HFFc6 (cell line): ENCODE measurements around the gene IFNA5. TPM values are rescaled to one million over a fixed set of nuclear protein-coding genes. Genes with fewer than 3 reads are reported as not detected.

Source experiments
- DNase-seq: peaks from one replicate; pipeline ENCODE4 v3.0.0-alpha.2; 2018
- H3K27ac Mint-ChIP-seq: 2 replicates; pipeline ENCODE4 v1.8.0; 2020; ENCODE audit warnings: mild to moderate bottlenecking, mixed read lengths
- H3K27me3 Mint-ChIP-seq: 2 replicates; pipeline ENCODE4 v1.8.0; 2021; ENCODE audit warnings: mild to moderate bottlenecking, moderate library complexity, mixed read lengths; ENCODE audit not compliant: insufficient read depth
- H3K36me3 Mint-ChIP-seq: 2 replicates; pipeline ENCODE4 v1.8.0; 2021; ENCODE audit warnings: low read depth, mixed read lengths
- H3K4me1 Mint-ChIP-seq: 2 replicates; pipeline ENCODE4 v1.8.0; 2020; ENCODE audit warnings: low read depth, mixed read lengths
- H3K4me3 Mint-ChIP-seq: 2 replicates; pipeline ENCODE4 v1.8.0; 2020; ENCODE audit warnings: mild to moderate bottlenecking, moderate library complexity, mixed read lengths
- H3K9me3 Mint-ChIP-seq: 2 replicates; pipeline ENCODE4 v1.8.0; 2020; ENCODE audit warnings: mild to moderate bottlenecking, mixed read lengths
- CTCF ChIP-seq: fragments of 200-600 bp; sonication (generic); IDR thresholded peaks from 2 replicates; pipeline ENCODE4 v1.5.0; 2021; ENCODE audit warnings: antibody characterized with exemption, mild to moderate bottlenecking
- long read RNA-seq: library from polyadenylated mRNA; unstranded; transcript quantifications from one replicate; pipeline ENCODE4 v2.0.0, GENCODE V29; 2019
- total RNA-seq, 6 experiments: library from RNA; stranded (reverse); fragmentation: NEBNext Ultra II Directional; extraction: Animal tissue kit (Norgen Biotek cat#: 25700); gene quantifications; 2 replicates in 1 of 6; 3 replicates in 5 of 6; pipeline ENCODE4 v1.2.3, GENCODE V29; 2021

IFNA5 gene
- total RNA-seq = not detected
- long read RNA-seq = 0 reads

GRCh38 chr9:21305213-21305612, at the start of gene IFNA5:
IFNA5 (minus strand) TSS chr9:21305313; CDS start chr9:21305256, 57 bp downstream.
- H3K27ac Mint-ChIP-seq = no peak within 1 kb of the TSS
- H3K4me1 Mint-ChIP-seq = no peaks in the 10 kb centered on the region
- no peaks in the 10 kb centered on the region for H3K9me3 Mint-ChIP-seq
- H3K27me3 Mint-ChIP-seq = peaks cover 17% of the 10 kb centered on the region
- TF ChIP-seq CTCF = no peak
- H3K4me3 Mint-ChIP-seq = no peak within 1 kb of the TSS
- no peaks in the 10 kb centered on the region for H3K36me3 Mint-ChIP-seq
- no peak for DNase-seq

- no peak for TF ChIP-seq CTCF
- no peaks in the 10 kb centered on the region for H3K36me3 Mint-ChIP-seq
- no peak within 1 kb of the TSS for H3K4me3 Mint-ChIP-seq
- DNase-seq = no peak
- H3K27me3 Mint-ChIP-seq = peaks cover 26% of the 10 kb centered on the region
- H3K9me3 Mint-ChIP-seq = peaks cover 5% of the 10 kb centered on the region
- H3K27ac Mint-ChIP-seq = no peak within 1 kb of the TSS
- H3K4me1 Mint-ChIP-seq = no peaks in the 10 kb centered on the region
Observed at GRCh38 chr9:21350787-21351186, 45.7 kb upstream of the IFNA5 start, which contains the start of gene IFNA6. IFNA6 (minus strand) TSS chr9:21350887; CDS start chr9:21350887, 0 bp downstream.

GRCh38 chr9:21348430-21348970, 43.4 kb upstream of the IFNA5 start:
- peaks cover 3% of the 10 kb centered on the region; the same call in 1 of the 2 replicates for H3K36me3 Mint-ChIP-seq
- no peak overlapping the region for H3K27ac Mint-ChIP-seq
- H3K4me1 Mint-ChIP-seq = no peaks in the 10 kb centered on the region
- no peak for DNase-seq
- H3K4me3 Mint-ChIP-seq = no peak overlapping the region
- no peak for TF ChIP-seq CTCF
- H3K9me3 Mint-ChIP-seq = peaks cover 15% of the 10 kb centered on the region
- peaks cover 17% of the 10 kb centered on the region for H3K27me3 Mint-ChIP-seq

GRCh38 chr9:21340735-21341134, 35.6 kb upstream of the IFNA5 start:
- Mint-ChIP-seq H3K4me1 (peaks cover 8% of the 10 kb centered on the region), H3K27ac (no peak overlapping the region), H3K27me3 (peaks cover 15% of the 10 kb centered on the region), H3K4me3 (no peak overlapping the region), H3K36me3 (peaks cover 6% of the 10 kb centered on the region; the same call in 1 of the 2 replicates), H3K9me3 (peaks cover 18% of the 10 kb centered on the region)
- DNase-seq = no peak
- TF ChIP-seq CTCF = no peak

- Mint-ChIP-seq H3K4me1 (peaks cover 38% of the 10 kb centered on the region), H3K36me3 (peaks cover 25% of the 10 kb centered on the region), H3K27ac (no peak overlapping the region), H3K27me3 (peaks cover 12% of the 10 kb centered on the region), H3K9me3 (no peaks in the 10 kb centered on the region), H3K4me3 (0 out of 2 replicates have a peak overlapping the region, but pooled peaks have one; percentile 67)
- TF ChIP-seq CTCF = no peak
- DNase-seq = no peak
Observed at GRCh38 chr9:21336457-21336856, 31.3 kb upstream of the IFNA5 start.
